ENCODE results near the gene IZUMO4.

IZUMO4 gene, protein sequence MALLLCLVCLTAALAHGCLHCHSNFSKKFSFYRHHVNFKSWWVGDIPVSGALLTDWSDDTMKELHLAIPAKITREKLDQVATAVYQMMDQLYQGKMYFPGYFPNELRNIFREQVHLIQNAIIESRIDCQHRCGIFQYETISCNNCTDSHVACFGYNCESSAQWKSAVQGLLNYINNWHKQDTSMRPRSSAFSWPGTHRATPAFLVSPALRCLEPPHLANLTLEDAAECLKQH

GRCh38 chr19:2096480-2097202, at the start of gene IZUMO4:
Gene IZUMO4, plus strand, starts transcription at chr19:2096915. Its CDS starts 31 bp downstream, at chr19:2096946.
- H3K4me3 ChIP-seq (ENCODE audit: low read depth, low read length) = peak within 1 kb of the TSS; percentile 81
- peak; percentile 31 for TF ChIP-seq CTCF (conservative IDR thresholded peaks at IDR 0.05; ENCODE audit: low read depth, low read length)
- DNase-seq (ENCODE audit: low read depth) = peak; percentile 98

GRCh38 chr19:2047076-2047448, 49.7 kb upstream of the IZUMO4 start:
- H3K4me3 ChIP-seq (ENCODE audit: low read depth, low read length) = no peak overlapping the region
- no peak for TF ChIP-seq CTCF (conservative IDR thresholded peaks at IDR 0.05; ENCODE audit: low read depth, low read length)
- no peak for DNase-seq (ENCODE audit: low read depth)

DNA sequence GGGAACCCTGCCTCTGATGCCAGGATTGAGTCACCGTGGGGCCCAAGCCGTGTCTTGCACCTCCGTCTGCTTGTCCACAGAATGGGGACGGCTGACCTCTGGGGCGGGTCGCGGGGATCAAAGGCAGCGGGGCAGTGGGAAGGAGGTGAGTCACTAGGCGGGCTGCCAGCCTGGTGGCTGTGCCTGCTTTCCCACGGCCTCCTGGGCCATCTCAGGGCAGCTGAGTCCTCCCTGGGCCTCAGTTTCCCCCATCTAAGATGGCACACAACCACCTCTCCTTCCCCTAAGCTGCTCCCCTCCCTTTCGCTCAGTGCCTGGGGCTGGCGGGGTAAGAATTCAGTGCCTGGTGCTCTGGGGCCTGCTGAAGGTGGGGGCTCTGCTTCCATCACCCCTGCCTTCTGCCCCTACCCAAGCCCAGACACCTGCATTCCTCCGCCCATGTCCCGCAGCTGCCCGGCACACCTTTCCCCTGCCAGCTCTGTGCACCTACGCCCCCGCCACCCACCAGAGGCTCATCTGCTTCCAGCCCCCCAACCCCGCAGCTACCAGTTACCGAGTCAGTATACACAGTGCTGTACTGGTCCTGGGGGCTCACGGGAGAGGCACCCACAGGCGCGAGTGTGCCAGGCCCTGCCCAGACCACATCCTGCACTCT, 49.1 kb upstream of the IZUMO4 start:
- peak overlapping the region; percentile 16 for H3K4me3 ChIP-seq (ENCODE audit: low read depth, low read length)
- TF ChIP-seq CTCF (conservative IDR thresholded peaks at IDR 0.05; ENCODE audit: low read depth, low read length) = no peak
- DNase-seq (ENCODE audit: low read depth) = peak; percentile 19

GRCh38 chr19:2048104-2048958, 48.4 kb upstream of the IZUMO4 start:
- no peak for TF ChIP-seq CTCF (conservative IDR thresholded peaks at IDR 0.05; ENCODE audit: low read depth, low read length)
- peak overlapping the region; percentile 91 for H3K4me3 ChIP-seq (ENCODE audit: low read depth, low read length)

DNA sequence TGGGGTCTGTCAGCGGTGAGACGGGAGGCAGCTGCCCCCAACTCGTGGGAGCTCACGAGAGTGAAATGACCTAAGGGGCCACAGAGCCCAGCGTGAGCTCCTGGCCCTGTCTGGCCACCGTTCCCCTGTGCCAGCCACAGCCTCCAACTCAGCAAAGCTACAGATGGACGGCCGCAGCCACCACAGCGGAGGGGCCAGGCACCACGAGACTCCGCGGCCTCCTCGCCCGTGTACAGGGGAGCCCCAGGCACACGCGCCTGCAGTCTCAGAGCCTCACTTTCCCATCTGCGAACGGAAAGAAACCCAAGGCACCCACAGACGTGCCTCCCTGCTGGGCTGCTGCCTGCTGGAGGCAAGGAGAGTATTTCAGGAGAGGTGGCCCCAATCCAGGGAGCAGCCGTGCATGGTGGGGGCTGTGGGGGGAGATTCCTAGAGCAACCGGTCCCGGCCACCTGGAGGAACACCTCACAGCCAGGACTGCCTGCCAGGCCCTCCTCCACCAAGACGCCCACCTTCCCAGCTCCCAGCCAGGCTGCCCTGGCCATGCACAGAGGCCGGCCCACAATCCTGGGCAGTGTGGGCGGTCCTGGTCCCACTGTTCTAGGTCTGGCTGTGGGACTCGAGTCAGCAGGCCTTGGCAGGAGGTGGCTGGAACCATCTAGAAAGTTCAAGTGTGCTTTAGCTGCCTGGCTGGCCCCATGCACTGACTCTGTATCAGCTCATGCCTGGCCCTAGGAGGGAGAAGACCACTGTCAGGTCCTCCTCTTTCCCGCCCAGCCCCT, 47.6 kb upstream of the IZUMO4 start:
- no peak for TF ChIP-seq CTCF (conservative IDR thresholded peaks at IDR 0.05; ENCODE audit: low read depth, low read length)
- peak; percentile 26 for DNase-seq (ENCODE audit: low read depth)
- peak overlapping the region; percentile 91 for H3K4me3 ChIP-seq (ENCODE audit: low read depth, low read length)

More at GRCh38 chr19:2048104-2048958, 48.4 kb upstream of the IZUMO4 start:
- DNase-seq (ENCODE audit: low read depth) = no peak
